Fibroblast of mammary gland (primary cell): ENCODE results near the gene SSTR3.

Experiments used
- DNase-seq: peaks from one replicate; pipeline ENCODE4 v3.0.0-alpha.2; 2010; ENCODE audit warnings: low read depth
- H3K4me3 ChIP-seq: 2 replicates; pipeline ENCODE4 v1.5.1; 2011; ENCODE audit warnings: low read depth, mild to moderate bottlenecking, low read length, moderate library complexity; ENCODE audit not compliant: control insufficient read depth
- TF ChIP-seq, protein P1 (sequence below): conservative IDR thresholded peaks from 2 replicates; pipeline ENCODE4 v1.5.1; 2011; ENCODE audit warnings: low read depth, low read length, inconsistent platforms; ENCODE audit not compliant: control insufficient read depth, insufficient read depth

The SSTR3 gene

DNA sequence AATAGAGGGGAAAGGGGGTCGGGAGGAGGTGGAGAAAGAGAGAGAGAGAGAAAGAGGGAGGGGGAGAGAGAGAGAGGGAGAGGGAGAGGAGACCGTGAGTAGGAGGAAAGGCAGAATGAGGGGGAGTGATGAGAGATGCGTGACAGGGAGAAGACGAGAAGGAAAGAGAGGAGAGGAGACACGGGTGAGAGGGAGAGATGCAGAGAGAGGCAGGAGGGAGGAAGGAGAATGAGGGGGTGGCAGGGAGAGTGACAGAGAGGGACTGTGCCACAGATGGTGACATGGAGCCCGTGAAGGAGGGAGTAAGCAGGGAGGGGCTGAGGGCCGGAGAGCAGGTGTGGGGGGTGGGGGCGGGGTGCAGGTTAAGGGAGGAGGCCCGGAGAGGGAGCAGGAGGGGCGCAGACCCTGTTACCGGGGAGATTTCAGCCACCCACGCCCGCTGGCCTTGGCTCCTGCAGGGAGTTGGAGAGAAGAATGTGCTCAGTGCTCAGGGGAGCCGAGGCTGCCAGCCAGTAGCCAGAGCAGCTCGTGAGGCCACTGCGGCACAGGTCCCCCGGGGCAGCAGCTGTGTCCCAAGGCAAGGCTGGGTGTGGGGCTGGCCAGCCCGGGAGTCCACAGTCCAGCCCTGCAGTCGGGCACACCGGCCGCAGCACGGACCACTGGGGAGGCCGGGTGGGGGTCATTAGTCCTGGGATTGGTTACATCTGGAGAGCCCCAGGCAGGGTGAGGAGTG is at the start of gene SSTR3:
Gene SSTR3 (minus strand): TSS at position 304 of the 733 bp plus-strand sequence. CDS start 4,674 bp downstream, outside the sequence.
- H3K4me3 ChIP-seq = no peak within 1 kb of the TSS
- DNase-seq = no peak
- TF ChIP-seq, protein P1, sequence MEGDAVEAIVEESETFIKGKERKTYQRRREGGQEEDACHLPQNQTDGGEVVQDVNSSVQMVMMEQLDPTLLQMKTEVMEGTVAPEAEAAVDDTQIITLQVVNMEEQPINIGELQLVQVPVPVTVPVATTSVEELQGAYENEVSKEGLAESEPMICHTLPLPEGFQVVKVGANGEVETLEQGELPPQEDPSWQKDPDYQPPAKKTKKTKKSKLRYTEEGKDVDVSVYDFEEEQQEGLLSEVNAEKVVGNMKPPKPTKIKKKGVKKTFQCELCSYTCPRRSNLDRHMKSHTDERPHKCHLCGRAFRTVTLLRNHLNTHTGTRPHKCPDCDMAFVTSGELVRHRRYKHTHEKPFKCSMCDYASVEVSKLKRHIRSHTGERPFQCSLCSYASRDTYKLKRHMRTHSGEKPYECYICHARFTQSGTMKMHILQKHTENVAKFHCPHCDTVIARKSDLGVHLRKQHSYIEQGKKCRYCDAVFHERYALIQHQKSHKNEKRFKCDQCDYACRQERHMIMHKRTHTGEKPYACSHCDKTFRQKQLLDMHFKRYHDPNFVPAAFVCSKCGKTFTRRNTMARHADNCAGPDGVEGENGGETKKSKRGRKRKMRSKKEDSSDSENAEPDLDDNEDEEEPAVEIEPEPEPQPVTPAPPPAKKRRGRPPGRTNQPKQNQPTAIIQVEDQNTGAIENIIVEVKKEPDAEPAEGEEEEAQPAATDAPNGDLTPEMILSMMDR = no peak

DNA sequence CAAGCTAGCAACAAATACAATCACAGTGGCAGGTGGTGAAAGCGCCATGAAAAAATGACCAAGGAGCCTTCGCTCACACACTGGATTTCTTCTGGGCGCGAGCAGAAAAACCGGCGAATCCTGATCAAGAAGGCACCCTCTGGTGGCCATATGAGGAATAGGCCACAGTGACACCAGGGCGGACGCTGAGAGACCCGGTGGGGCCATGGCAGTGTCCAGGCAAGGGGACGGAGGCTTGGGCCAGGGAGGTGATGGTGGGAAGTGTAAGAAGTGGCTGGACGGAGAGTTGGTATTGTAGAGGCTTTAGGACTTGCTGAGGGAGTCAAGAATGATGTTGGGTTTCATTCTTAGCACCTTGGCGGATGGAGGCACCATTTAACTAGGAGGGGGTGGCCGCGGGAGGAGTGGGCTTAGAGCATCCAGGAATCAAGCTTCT is 48.6 kb upstream of the SSTR3 start:
- H3K4me3 ChIP-seq = no peak overlapping the region
- peak; percentile 51 for DNase-seq
- TF ChIP-seq, protein P1 = peak; percentile 93

DNA sequence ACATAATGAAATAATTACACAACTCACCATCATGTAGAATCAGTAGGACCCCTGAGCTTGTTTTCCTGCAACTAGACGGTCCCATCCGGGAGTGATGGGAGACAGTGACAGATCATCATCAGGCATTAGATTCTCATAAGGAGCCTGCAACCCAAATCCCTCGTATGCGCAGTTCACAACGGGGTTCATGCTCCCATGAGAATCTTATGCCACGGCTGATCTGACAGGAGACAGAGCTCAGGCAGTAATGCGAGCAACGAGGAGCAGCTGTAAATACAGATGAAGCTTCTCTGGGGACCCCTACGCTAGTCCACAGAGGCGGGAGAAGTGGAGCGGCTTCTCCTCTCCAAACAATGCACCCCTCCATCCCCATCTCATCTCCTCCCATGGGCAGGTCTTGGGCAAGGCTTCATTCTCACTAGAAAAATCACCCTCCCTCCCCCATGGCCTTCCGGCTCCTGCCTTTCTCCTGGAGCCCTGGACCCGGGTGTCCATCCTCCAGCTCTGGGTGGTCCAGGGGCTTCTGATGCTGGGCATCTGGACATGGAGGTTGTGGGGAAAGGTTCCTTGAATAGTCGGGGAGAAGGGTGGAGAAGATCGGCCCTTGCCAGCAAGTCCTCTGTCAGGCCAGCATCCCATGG is 48.0 kb upstream of the SSTR3 start:
- H3K4me3 ChIP-seq = no peak overlapping the region
- no peak for DNase-seq
- TF ChIP-seq, protein P1 = no peak

- peak; percentile 45 for DNase-seq
- TF ChIP-seq, protein P1 = peak; percentile 71
- no peak overlapping the region for H3K4me3 ChIP-seq
Measured at GRCh38 chr22:37259540-37260029, 47.3 kb upstream of the SSTR3 start.

GRCh38 chr22:37258753-37259401 is 46.6 kb upstream of the SSTR3 start:
- no peak overlapping the region for H3K4me3 ChIP-seq
- DNase-seq = no peak

More at GRCh38 chr22:37258753-37259401, 46.6 kb upstream of the SSTR3 start:
- TF ChIP-seq, protein P1 = no peak
